RWPE2 (cell line): ENCODE results near the gene RNF31.
A peak's percentile ranks its signal among the peaks of the same experiment; 100 is the strongest.

ENCODE experiments used
- ATAC-seq: fragments of 200-7000 bp; cut with Tn5 transposase; 3 replicates; pipeline ENCODE4 v1.9.1; 2021; ENCODE audit warnings: low read depth
- DNase-seq: peaks from one replicate; pipeline ENCODE4 v3.0.0-alpha.2; 2020; ENCODE audit warnings: low spot score
- H3K27ac ChIP-seq: fragments of 450-650 bp; 2 replicates; pipeline ENCODE4 v1.5.1; 2017; ENCODE audit warnings: mild to moderate bottlenecking; ENCODE audit not compliant: poor library complexity, severe bottlenecking
- H3K27me3 ChIP-seq: fragments of 250-450 bp; sonication (Bioruptor Pico); 2 replicates; pipeline ENCODE4 v1.5.1; 2021; ENCODE audit warnings: mild to moderate bottlenecking, moderate library complexity; ENCODE audit not compliant: insufficient read depth, poor library complexity, severe bottlenecking
- H3K36me3 ChIP-seq: fragments of 250-450 bp; sonication (Bioruptor Pico); 2 replicates; pipeline ENCODE4 v1.5.1; 2020; ENCODE audit warnings: low read depth, mild to moderate bottlenecking, moderate library complexity
- H3K4me1 ChIP-seq: fragments of 250-450 bp; sonication (Bioruptor Pico); 2 replicates; pipeline ENCODE4 v1.5.1; 2021; ENCODE audit warnings: mild to moderate bottlenecking, moderate library complexity; ENCODE audit not compliant: insufficient read depth, poor library complexity, severe bottlenecking
- H3K4me3 ChIP-seq: fragments of 250-450 bp; sonication (Bioruptor Pico); 2 replicates; pipeline ENCODE4 v1.5.1; 2021; ENCODE audit warnings: mild to moderate bottlenecking, moderate library complexity; ENCODE audit not compliant: severe bottlenecking
- H3K9me3 ChIP-seq: fragments of 250-450 bp; sonication (Bioruptor Pico); 2 replicates; pipeline ENCODE4 v1.5.1; 2021; ENCODE audit warnings: mild to moderate bottlenecking, moderate library complexity; ENCODE audit not compliant: severe bottlenecking
- TF ChIP-seq, protein P1 (sequence below): fragments of 450-650 bp; IDR thresholded peaks from one replicate; pipeline ENCODE4 v1.5.1; 2017; ENCODE audit warnings: mild to moderate bottlenecking, moderate library complexity; ENCODE audit not compliant: poor library complexity, severe bottlenecking

RNF31 gene

DNA sequence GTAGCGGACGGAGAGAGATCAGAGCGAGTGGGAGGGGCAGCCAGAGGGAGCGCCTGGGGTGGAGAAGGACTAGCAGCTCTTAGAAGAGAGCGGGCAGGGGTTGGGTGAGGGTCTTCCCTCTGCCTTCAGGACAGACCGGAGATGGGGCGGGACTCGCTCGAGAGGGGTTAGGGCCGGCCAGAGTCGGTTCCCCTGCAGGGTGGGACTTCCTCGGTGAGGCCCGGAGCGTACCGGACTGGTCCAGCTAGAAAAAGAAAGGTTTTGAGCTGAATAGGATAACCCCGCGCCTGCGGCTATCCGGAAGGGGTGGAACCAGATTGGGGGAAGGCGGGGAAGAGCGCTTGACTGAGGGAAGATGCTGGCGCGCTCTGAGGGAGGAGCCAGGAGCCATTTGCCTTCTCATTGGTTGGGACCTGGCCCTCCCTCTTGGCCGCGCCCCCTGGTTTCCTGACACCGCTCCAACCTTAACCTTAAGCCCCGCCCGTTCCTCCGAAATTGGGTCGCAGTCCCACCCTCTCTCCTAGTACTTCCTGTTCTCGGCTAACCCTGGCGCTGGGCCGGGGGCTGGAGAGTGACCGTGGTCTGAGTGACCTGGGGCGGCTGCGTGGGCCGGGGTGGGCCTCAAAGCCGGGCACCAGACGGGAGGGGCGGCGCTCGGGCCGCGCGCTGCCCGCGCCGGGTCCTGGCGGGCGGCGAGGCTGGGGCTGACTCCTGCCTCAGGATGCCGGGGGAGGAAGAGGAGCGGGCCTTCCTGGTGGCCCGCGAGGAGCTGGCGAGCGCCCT, at the start of gene RNF31:
TSS of gene RNF31 (plus strand) at position 521 of the 783 bp plus-strand sequence. CDS start at position 722, 201 bp downstream.
- Histone ChIP-seq H3K27me3 (no peaks in the 10 kb centered on the region), H3K36me3 (peaks cover 58% of the 10 kb centered on the region), H3K27ac (peak within 1 kb of the TSS; percentile 81), H3K4me1 (peaks cover 8% of the 10 kb centered on the region), H3K4me3 (peak within 1 kb of the TSS; percentile 75), H3K9me3 (no peaks in the 10 kb centered on the region)
- TF ChIP-seq, protein P1, sequence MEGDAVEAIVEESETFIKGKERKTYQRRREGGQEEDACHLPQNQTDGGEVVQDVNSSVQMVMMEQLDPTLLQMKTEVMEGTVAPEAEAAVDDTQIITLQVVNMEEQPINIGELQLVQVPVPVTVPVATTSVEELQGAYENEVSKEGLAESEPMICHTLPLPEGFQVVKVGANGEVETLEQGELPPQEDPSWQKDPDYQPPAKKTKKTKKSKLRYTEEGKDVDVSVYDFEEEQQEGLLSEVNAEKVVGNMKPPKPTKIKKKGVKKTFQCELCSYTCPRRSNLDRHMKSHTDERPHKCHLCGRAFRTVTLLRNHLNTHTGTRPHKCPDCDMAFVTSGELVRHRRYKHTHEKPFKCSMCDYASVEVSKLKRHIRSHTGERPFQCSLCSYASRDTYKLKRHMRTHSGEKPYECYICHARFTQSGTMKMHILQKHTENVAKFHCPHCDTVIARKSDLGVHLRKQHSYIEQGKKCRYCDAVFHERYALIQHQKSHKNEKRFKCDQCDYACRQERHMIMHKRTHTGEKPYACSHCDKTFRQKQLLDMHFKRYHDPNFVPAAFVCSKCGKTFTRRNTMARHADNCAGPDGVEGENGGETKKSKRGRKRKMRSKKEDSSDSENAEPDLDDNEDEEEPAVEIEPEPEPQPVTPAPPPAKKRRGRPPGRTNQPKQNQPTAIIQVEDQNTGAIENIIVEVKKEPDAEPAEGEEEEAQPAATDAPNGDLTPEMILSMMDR: no peak
- peak; percentile 100 for DNase-seq
- peak; percentile 85 for ATAC-seq

DNA sequence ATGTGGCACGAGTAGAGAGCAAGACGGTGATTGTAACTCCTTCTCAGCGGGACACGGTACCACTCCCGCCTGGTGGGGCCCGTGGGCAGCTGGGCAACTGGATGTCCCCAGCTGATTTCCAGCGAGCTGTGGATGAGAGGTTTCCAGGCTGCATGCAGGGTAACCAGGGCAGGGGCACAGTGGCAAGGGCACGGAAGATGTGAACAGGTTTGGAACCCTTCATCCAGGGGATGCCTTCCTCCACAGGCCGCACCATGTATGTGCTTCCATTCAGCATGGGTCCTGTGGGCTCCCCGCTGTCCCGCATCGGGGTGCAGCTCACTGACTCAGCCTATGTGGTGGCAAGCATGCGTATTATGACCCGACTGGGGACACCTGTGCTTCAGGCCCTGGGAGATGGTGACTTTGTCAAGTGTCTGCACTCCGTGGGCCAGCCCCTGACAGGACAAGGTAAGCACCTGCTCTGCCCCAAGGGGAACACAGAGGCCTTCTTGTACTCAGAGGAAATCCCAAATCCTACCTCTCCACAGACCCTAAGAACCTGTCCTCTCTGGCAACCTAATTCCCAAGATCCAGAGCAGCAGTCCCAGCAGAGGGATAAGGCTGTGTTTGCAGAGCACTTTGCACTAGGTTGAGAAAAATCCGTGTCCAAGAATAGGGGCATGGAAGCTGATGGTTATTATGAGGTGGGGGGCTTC, 48.9 kb upstream of the RNF31 start:
- no peak overlapping the region for H3K27ac ChIP-seq
- H3K27me3 ChIP-seq: no peaks in the 10 kb centered on the region
- H3K9me3 ChIP-seq: no peaks in the 10 kb centered on the region
- DNase-seq: no peak
- no peak for ATAC-seq
- H3K4me3 ChIP-seq: no peak overlapping the region
- H3K36me3 ChIP-seq: peaks cover 76% of the 10 kb centered on the region
- TF ChIP-seq, protein P1: no peak
- H3K4me1 ChIP-seq: peaks cover 10% of the 10 kb centered on the region

DNA sequence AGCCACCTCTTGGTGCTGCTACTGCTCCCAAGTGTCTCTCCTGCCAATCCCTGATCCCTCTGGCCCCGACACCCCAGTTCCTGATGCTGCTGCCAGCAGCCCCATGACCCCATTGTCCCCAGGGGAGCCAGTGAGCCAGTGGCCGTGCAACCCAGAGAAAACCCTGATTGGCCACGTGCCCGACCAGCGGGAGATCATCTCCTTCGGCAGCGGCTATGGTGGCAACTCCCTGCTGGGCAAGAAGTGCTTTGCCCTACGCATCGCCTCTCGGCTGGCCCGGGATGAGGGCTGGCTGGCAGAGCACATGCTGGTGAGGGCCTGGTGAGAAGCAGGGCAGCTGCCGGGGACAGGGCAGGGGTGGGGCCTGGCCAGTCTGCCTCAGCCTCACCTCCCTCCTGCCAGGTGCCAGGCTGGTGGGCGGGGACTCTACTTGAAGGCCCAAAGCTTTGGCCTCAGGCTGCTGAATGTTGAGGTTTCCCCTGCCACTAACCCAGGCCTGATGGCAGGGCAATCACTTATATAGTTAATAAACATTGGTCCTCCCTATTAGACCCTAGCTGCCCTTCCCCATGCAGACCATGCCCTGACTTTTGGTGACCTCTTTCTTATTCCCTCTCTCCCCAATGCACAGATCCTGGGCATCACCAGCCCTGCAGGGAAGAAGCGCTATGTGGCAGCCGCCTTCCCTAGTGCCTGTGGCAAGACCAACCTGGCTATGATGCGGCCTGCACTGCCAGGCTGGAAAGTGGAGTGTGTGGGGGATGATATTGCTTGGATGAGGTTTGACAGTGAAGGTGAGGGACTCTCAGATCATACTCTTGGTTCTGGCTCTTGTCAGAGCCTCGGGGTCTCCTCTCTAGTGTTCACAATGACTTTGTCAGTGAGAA, 48.1 kb upstream of the RNF31 start:
- no peak for DNase-seq
- ATAC-seq: no peak
- TF ChIP-seq, protein P1: no peak
- Histone ChIP-seq H3K4me1 (peaks cover 6% of the 10 kb centered on the region), H3K36me3 (peaks cover 83% of the 10 kb centered on the region), H3K4me3 (no peak overlapping the region), H3K27me3 (no peaks in the 10 kb centered on the region), H3K27ac (no peak overlapping the region), H3K9me3 (no peaks in the 10 kb centered on the region)

DNA sequence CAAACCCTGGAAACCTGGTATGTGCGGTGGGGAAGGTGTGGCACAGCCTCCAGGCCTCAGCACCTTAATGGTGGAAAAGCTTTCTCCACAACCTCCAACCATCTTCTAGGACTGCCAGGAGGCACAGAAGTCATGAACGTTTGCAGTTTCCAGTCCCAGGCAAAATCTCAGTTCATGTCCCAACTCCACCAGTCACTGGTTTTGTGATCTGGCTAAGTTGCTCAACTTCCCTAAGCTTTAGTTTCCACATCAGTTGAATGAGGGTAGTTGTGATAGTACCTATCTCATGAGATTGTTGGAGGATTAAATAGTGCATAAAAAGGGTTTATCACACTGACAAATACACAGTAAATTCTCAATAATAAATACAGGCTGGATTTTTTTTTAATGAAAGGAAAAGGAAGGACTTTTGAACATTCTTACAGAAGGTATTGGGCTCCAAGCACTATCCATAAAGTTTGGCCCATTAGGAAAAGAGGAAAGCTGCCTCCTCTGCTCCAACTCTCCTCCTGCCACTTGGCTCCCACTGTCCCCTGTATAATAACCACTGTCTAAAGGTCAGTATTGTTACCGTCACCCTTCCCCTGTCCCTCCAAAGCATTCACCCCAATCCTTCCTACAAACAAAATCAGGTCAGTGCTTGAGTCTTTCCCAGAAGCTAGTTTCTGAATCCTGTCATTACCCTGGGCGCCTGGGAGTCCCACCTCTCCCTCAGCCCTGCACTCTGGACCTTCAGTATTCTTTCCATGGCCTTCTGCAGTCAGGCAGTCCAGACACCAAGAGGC, 46.9 kb upstream of the RNF31 start:
- ATAC-seq: no peak
- H3K36me3 ChIP-seq: peaks cover 80% of the 10 kb centered on the region

More for the DNA sequence above, 46.9 kb upstream of the RNF31 start:
- Histone ChIP-seq H3K4me1 (peaks cover 5% of the 10 kb centered on the region), H3K27me3 (no peaks in the 10 kb centered on the region), H3K9me3 (no peaks in the 10 kb centered on the region), H3K4me3 (no peak overlapping the region), H3K27ac (no peak overlapping the region)
- DNase-seq: no peak
- TF ChIP-seq, protein P1: no peak
